SK-N-SH (cell line): Measurements from ENCODE around the gene IMPDH2. TPM values are rescaled to one million over a fixed set of nuclear protein-coding genes. Genes with fewer than 3 reads are reported as not detected.

Source experiments
- CTCF ChIA-PET: fragments of 300-600, 350-600 bp; formaldehyde crosslinking; extraction: SDS; loops from one replicate; lab custom pipeline; 2021; lab: Yijun Ruan, JAX
- POLR2A ChIA-PET: fragments of 350-600 bp; sonication (Branson Sonifier 250); formaldehyde crosslinking; extraction: SDS; loops from one replicate; lab custom pipeline; 2020; ENCODE audit warnings: antibody characterized with exemption, inconsistent platforms; lab: Yijun Ruan, JAX
- DNase-seq: peaks from one replicate; pipeline ENCODE4 v3.0.0; 2012
- H2AFZ ChIP-seq: fragments of 200-600 bp; sonication (generic); 2 replicates; pipeline ENCODE4 v1.8.1; 2016; ENCODE audit warnings: antibody characterized with exemption, mild to moderate bottlenecking, low read depth
- H3F3A ChIP-seq: fragments of 200-600 bp; sonication (generic); replicated peaks from 2 replicates; pipeline ENCODE3; 2016; ENCODE audit warnings: antibody characterized with exemption, mild to moderate bottlenecking; ENCODE audit not compliant: insufficient read depth
- H3K27ac ChIP-seq, 2 experiments: fragments of 200-500 bp in 1 of 2; fragments of 200-600 bp in 1 of 2; sonication (Bioruptor generic) in 1 of 2; sonication (generic), shearing (Covaris generic) in 1 of 2; 2 replicates each; pipeline versions ENCODE4 v1.5.1 to v1.6.1; 2014 to 2016; ENCODE audit warnings: low read depth in 2 of 2, inconsistent platforms in 1 of 2, low read length in 1 of 2, mild to moderate bottlenecking in 1 of 2, mixed read lengths in 1 of 2
- H3K27me3 ChIP-seq: fragments of 200-600 bp; sonication (generic), shearing (Covaris generic); 2 replicates; pipeline ENCODE4 v1.6.1; 2016; ENCODE audit warnings: mixed run types; ENCODE audit not compliant: insufficient read depth
- H3K36me3 ChIP-seq, 2 experiments: fragments of 200-500 bp in 1 of 2; fragments of 200-600 bp in 1 of 2; sonication (Bioruptor generic) in 1 of 2; sonication (generic) in 1 of 2; replicated peaks in 1 of 2; 2 replicates each; pipeline versions ENCODE3 to v1.5.1; 2014 to 2016; ENCODE audit warnings: low read length in 1 of 2, mild to moderate bottlenecking in 1 of 2; ENCODE audit not compliant: insufficient read depth in 2 of 2, control insufficient read depth in 1 of 2
- H3K4me1 ChIP-seq, 2 experiments: fragments of 200-500 bp in 1 of 2; fragments of 200-600 bp in 1 of 2; sonication (Bioruptor generic) in 1 of 2; sonication (generic), shearing (Covaris generic) in 1 of 2; 2 replicates each; pipeline versions ENCODE4 v1.5.1 to v1.6.1; 2014 to 2016; ENCODE audit warnings: low read depth in 1 of 2, low read length in 1 of 2, mixed run types in 1 of 2; ENCODE audit not compliant: insufficient read depth in 2 of 2, control insufficient read depth in 1 of 2
- H3K4me2 ChIP-seq: fragments of 200-600 bp; sonication (generic), shearing (Covaris generic); 2 replicates; pipeline ENCODE4 v1.6.1; 2017; ENCODE audit warnings: mixed run types
- H3K4me3 ChIP-seq, 2 experiments: fragments of 200-500 bp in 1 of 2; fragments of 200-600 bp in 1 of 2; sonication (Bioruptor generic) in 1 of 2; sonication (generic), shearing (Covaris generic) in 1 of 2; 2 replicates each; pipeline versions ENCODE4 v1.5.1 to v1.8.1; 2014 to 2016; ENCODE audit warnings: low read depth in 2 of 2, inconsistent platforms in 1 of 2, low read length in 1 of 2, mild to moderate bottlenecking in 1 of 2, mixed read lengths in 1 of 2, moderate library complexity in 1 of 2
- H3K79me2 ChIP-seq: fragments of 200-600 bp; sonication (generic); 2 replicates; pipeline ENCODE4 v1.8.1; 2017; ENCODE audit warnings: mild to moderate bottlenecking; ENCODE audit not compliant: insufficient read depth
- H3K9ac ChIP-seq: fragments of 200-600 bp; sonication (generic); 2 replicates; pipeline ENCODE4 v1.6.1; 2017; ENCODE audit warnings: mixed run types
- H3K9me2 ChIP-seq: fragments of 200-600 bp; sonication (generic); 2 replicates; pipeline ENCODE4 v1.6.1; 2017; ENCODE audit warnings: mixed run types
- H3K9me3 ChIP-seq: fragments of 200-600 bp; sonication (generic); 2 replicates; pipeline ENCODE4 v1.6.1; 2017; ENCODE audit warnings: mixed run types, mild to moderate bottlenecking, moderate library complexity
- H4K20me1 ChIP-seq: fragments of 200-600 bp; sonication (generic); 2 replicates; pipeline ENCODE4 v1.6.1; 2017; ENCODE audit warnings: mild to moderate bottlenecking, mixed run types; ENCODE audit not compliant: insufficient read depth
- EP300 ChIP-seq, 2 experiments: IDR thresholded peaks; 2 replicates each; pipeline versions ENCODE4 v1.4.0 to v1.6.1; 2012; ENCODE audit warnings: borderline replicate concordance in 1 of 2, low read depth in 1 of 2, low read length in 1 of 2
- EZH2phosphoT487 ChIP-seq: fragments of 200-600 bp; sonication (generic); IDR thresholded peaks from 2 replicates; pipeline ENCODE4 v1.6.1; 2017; ENCODE audit warnings: low read depth, mixed run types, mild to moderate bottlenecking, antibody characterized with exemption, moderate library complexity, borderline replicate concordance
- FOSL2 ChIP-seq: IDR thresholded peaks from 2 replicates; pipeline ENCODE4 v1.4.0; 2012; ENCODE audit warnings: low read depth, mild to moderate bottlenecking, moderate library complexity, borderline replicate concordance
- FOXJ3 ChIP-seq: sonication (generic); formaldehyde crosslinking; IDR thresholded peaks from 2 replicates; pipeline ENCODE4 v1.5.1; 2020; ENCODE audit warnings: mild to moderate bottlenecking, missing genetic modification reagents
- GABPA ChIP-seq: IDR thresholded peaks from 2 replicates; pipeline ENCODE4 v1.4.0; 2012; ENCODE audit warnings: low read depth, mild to moderate bottlenecking
- GATA2 ChIP-seq: sonication (generic); formaldehyde crosslinking; IDR thresholded peaks from 2 replicates; pipeline ENCODE4 v1.5.0; 2020; ENCODE audit warnings: mild to moderate bottlenecking, missing genetic modification reagents
- IRF3 ChIP-seq: fragments of 150-350 bp; IDR thresholded peaks from 2 replicates; pipeline ENCODE4 v1.6.1; 2016; ENCODE audit warnings: mild to moderate bottlenecking, low read depth, low read length
- NRF1 ChIP-seq: IDR thresholded peaks from 2 replicates; pipeline ENCODE4 v1.6.1; 2012; ENCODE audit warnings: low read depth, mild to moderate bottlenecking, low read length
- POLR2AphosphoS5 ChIP-seq: IDR thresholded peaks from 2 replicates; pipeline ENCODE4 v1.6.1; 2012; ENCODE audit warnings: low read depth, low read length
- RAD21 ChIP-seq: IDR thresholded peaks from 2 replicates; pipeline ENCODE4 v1.6.1; 2012; ENCODE audit warnings: mild to moderate bottlenecking, low read length
- REST ChIP-seq: IDR thresholded peaks from 2 replicates; pipeline ENCODE4 v1.6.1; 2012; ENCODE audit warnings: mild to moderate bottlenecking, low read depth, low read length, moderate library complexity
- RXRA ChIP-seq: IDR thresholded peaks from 2 replicates; pipeline ENCODE4 v1.4.0; 2012; ENCODE audit warnings: low read depth, mild to moderate bottlenecking, borderline replicate concordance
- SIN3A ChIP-seq: IDR thresholded peaks from 2 replicates; pipeline ENCODE4 v1.6.1; 2012; ENCODE audit warnings: low read depth, mild to moderate bottlenecking, low read length, moderate library complexity, borderline replicate concordance
- USF1 ChIP-seq: IDR thresholded peaks from 2 replicates; pipeline ENCODE4 v1.4.0; 2012; ENCODE audit warnings: low read depth, borderline replicate concordance
- YY1 ChIP-seq: IDR thresholded peaks from 2 replicates; pipeline ENCODE4 v1.4.0; 2012; ENCODE audit warnings: low read depth, mild to moderate bottlenecking
- WGBS: methylation state at CpG from one replicate; pipeline ENCODE4 v1.1.6; 2017; ENCODE audit warnings: low lambda C conversion rate; 5-methylcytosine and 5-hydroxymethylcytosine counted together
- polyA plus RNA-seq, 3 experiments: library from polyadenylated mRNA; depleted of rRNA; stranded (reverse); fragments of >200 nt; gene quantifications; 2 replicates each; pipeline ENCODE4 v1.2.3, GENCODE V29; 2012
- TF ChIP-seq, protein P1 (sequence below): IDR thresholded peaks from 2 replicates; pipeline ENCODE4 v1.4.0; 2012; ENCODE audit warnings: low read depth, borderline replicate concordance

IMPDH2 gene
- polyA plus RNA-seq, 1 of the 3 experiments (the other 2 are of a cell fraction): 305 TPM

GRCh38 chr3:49015765-49016164 lies 13.4 kb downstream of the IMPDH2 start:
- Histone ChIP-seq H3K9me2 (no peaks in the 10 kb centered on the region), H3K27ac (no peak overlapping the region), H3K79me2 (peaks cover 62% of the 10 kb centered on the region), H3K4me1 (peaks cover 0 to 26% of the 10 kb centered on the region in 2 experiments; a peak in 1 of 4 replicates), H3K27me3 (no peaks in the 10 kb centered on the region), H3K36me3 (peaks cover 5 to 54% of the 10 kb centered on the region in 2 experiments), H3F3A (peaks cover 32% of the 10 kb centered on the region), H2AFZ (no peak overlapping the region), H3K4me3 (no peak overlapping the region), H3K9ac (no peak overlapping the region), H4K20me1 (peaks cover 44% of the 10 kb centered on the region), H3K4me2 (no peak overlapping the region), H3K9me3 (no peaks in the 10 kb centered on the region)
- 92% methylated on average over 6 of the region's 6 CpGs for WGBS
- TF ChIP-seq RAD21 (no peak), EP300 (IDR thresholded peaks at IDR 0.05; ENCODE audit: borderline replicate concordance in 1 of 2, low read depth in 1 of 2, low read length in 1 of 2) (no peak), GATA2 (CRISPR knock-in tag) (no peak), REST (no peak), EZH2phosphoT487 (no peak), RXRA (no peak), POLR2AphosphoS5 (no peak), USF1 (no peak), GABPA (no peak), FOSL2 (no peak), FOXJ3 (no peak), SIN3A (no peak), YY1 (no peak), NRF1 (no peak), IRF3 (no peak)
- TF ChIP-seq, protein P1, sequence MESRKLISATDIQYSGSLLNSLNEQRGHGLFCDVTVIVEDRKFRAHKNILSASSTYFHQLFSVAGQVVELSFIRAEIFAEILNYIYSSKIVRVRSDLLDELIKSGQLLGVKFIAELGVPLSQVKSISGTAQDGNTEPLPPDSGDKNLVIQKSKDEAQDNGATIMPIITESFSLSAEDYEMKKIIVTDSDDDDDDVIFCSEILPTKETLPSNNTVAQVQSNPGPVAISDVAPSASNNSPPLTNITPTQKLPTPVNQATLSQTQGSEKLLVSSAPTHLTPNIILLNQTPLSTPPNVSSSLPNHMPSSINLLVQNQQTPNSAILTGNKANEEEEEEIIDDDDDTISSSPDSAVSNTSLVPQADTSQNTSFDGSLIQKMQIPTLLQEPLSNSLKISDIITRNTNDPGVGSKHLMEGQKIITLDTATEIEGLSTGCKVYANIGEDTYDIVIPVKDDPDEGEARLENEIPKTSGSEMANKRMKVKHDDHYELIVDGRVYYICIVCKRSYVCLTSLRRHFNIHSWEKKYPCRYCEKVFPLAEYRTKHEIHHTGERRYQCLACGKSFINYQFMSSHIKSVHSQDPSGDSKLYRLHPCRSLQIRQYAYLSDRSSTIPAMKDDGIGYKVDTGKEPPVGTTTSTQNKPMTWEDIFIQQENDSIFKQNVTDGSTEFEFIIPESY: no peak
- no peak for DNase-seq
- ChIA-PET CTCF (interaction anchor here (0.8 to 14.2 kb wide), 2 partner anchors 21 to 27 kb away, joined by 3 to 114 read pairs; partner anchors contain the start of gene P4HTM), POLR2A (interaction anchor here (2.1 to 3.7 kb wide), 2 partner anchors 8 to 13 kb away, joined by 6 to 46 read pairs; partner anchors contain the start of genes IMPDH2 and WDR6)
